GM18519 (cell line): Measurements from ENCODE around the gene ACTN1.

Experiments
- ATAC-seq: cut with Tn5 transposase; IDR thresholded peaks from one replicate; pipeline ENCODE4 v1.9.1; 2021; ENCODE audit warnings: mild to moderate bottlenecking, moderate library complexity; ENCODE audit not compliant: unreplicated experiment, low FRiP score

The ACTN1 gene

GRCh38 chr14:68970736-68971135 lies 8.4 kb downstream of the ACTN1 start:
- no peak for ATAC-seq

- ATAC-seq, result no peak
Measured at GRCh38 chr14:68970038-68970612, 9.0 kb downstream of the ACTN1 start.

DNA sequence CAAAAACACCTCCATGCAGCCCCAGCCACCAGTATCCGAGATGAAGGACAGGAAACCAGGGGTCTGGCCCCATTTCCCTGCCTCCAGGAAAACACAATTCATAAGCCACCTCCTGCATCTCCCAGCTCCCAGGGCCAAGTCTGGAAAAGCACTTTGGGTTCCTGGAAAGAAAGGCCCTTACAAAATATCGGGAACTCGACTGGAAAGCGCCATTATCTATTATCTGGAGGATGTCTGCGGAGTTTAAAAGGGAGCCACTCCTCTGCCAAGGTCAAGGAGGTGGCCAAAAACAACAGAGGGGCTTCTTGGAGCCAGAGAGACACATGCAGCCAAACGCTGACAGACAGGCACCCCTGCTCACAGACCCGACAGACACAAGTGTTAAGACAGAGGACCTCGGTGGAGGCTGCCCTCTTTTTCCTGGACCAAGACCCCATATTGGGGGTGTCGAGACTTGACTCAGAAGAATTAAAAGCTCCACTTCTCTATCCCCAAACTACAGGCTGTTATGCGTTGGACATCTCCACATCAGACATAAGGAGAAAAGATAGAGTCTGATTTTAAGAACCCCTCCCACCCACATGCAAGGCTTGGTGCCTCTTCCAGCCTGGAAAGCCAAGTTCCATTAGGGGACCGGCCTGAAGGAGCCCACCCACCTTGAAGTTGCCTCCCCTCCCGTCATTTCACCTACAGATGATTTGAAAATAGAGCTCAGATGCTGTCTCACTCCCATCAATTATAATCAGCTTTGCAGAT lies 9.6 kb downstream of the ACTN1 start:
- no peak for ATAC-seq

GRCh38 chr14:68968721-68969120 lies 10.4 kb downstream of the ACTN1 start:
- no peak for ATAC-seq

DNA sequence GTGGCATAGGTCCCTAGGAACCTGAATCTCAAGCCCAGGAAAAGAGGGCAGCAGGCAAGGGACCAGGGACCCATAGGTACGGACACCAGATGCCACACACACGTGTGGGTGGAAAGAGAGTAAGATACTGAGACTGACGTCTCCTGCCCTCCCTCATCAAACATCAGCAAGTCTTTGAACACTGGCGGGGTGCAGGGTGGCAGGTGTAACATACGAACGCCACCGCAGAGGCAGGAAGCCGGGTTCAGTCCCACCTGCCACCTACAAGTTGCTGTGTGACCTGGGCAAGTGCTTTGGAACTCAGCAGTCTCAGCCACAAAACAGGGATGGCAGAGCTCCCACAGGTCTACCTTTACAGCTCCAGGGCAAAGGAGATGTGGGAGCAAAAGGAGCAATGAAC lies 11.1 kb downstream of the ACTN1 start:
- ATAC-seq, result no peak

DNA sequence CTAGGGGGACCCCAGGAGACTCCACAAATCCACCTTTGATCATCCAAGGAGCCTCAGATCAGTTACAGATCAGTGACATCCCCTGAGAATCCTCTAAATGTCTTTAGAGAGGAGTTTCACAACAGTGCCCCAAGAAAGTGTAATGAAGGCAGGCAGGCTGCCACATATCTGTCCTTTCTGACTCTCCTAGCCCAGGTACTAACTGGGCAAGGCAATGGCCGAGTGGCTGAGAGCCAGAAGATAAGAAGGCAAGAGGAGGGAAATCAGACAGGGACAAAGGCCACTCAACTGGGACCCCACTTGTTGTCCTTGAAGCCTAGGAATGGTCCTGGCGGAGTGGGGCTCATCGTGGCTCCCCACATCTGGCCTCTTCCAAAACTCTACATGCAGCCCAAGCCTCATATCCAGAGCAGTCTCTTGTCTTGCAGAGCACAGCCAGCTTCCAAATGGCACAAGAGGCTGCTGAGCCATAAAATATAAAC lies 11.6 kb downstream of the ACTN1 start:
- ATAC-seq, result no peak

DNA sequence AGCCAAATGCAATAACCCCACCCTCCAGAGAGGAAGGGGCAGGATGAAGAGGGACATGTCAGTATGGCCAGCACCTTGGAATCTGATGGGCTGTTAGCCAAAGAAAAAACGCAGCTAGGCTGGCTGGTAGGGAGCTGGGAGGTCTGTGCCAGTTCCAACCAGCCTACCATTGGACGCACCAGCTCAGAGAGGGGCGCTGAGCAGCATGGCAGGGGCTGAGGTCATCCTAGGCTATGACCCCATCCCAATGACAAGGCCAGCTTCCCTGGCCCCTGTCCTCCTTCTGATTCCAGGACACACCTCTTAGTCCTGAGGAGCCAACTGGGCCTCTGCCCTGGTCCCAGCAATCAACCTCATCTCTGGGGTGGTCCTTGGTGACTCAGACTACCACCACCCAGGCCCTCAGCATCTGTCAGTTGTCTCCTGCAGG lies 12.2 kb downstream of the ACTN1 start:
- no peak for ATAC-seq

GRCh38 chr14:68965261-68965761 lies 13.8 kb downstream of the ACTN1 start:
- no peak for ATAC-seq

GRCh38 chr14:68964300-68965093 lies 14.6 kb downstream of the ACTN1 start:
- no peak for ATAC-seq

DNA sequence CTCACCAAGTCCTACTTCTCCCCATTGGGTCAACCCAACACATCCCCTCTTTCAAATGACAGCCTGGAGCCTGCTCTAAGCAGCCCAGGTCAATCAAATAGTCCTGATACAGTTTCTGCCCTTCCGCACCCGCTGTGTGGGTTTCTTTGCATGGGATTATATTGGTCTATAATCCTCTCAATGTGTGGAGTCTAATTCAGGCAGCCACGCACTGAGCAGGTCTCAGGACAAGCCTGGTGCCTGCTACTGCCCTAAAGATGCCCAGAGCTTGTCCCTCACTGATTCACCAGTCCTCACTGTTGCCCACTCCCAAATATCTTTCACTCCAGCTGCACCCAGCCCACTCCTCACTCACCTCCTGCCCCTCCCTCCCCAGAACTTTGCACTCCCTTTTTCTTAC lies 16.4 kb downstream of the ACTN1 start:
- no peak for ATAC-seq

DNA sequence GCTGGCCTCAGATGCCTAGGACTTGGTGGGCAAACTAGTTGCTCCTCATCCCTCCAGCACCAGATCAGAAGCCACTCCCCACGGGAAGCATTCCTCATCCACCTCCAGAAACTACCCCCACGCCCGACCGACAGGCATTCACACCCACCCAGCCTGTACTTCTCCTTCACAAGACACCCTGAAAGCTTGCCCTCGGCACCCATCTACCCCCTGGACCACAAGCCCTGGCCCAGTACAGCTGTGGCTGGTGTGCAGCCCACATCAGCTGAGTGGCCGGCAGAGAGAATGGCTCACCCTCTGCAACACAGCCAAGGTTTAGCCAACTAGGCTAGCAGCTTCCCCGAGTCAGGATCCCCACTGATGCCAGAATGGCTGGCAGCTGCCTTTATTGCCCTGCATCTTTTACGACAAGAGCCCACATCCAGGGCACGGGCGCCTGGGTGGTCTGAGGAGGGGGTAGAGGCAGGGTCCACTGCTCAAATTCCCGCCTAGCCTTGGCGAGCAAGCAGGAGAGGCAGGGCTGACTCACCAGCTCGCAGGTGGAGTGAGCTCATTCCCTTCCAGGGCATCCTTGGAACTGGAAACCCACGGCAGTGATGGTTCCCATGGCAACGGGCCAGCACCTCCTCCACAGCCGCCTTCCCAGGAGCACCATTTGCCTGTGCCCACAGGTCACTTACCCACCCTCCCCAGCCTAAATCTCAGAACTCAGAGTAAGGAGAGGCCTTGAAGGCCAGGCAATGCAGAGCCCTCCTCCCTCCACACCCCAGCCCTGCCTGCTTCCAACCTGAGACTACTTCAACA lies 17.1 kb downstream of the ACTN1 start:
- no peak for ATAC-seq

GRCh38 chr14:68961361-68961760 lies 17.7 kb downstream of the ACTN1 start:
- ATAC-seq, result no peak

DNA sequence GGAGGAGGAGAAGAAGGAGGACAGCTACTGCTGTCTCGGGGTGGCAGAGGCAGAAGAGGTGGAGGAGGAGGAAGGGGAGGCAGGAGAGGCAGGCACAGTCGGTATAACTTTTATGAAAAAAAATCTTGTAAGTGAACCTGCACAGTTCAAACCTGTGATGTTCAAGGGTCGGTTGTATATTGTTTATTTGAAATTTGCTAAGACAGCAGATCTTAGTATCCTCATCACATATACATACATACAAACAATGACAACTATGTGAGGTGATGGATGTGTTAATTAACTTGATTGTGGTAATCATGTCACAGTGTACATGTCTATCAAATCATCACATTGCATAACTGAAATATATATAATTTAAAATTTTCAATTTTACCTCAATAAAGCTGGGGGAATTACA lies 19.0 kb downstream of the ACTN1 start:
- ATAC-seq, result no peak

DNA sequence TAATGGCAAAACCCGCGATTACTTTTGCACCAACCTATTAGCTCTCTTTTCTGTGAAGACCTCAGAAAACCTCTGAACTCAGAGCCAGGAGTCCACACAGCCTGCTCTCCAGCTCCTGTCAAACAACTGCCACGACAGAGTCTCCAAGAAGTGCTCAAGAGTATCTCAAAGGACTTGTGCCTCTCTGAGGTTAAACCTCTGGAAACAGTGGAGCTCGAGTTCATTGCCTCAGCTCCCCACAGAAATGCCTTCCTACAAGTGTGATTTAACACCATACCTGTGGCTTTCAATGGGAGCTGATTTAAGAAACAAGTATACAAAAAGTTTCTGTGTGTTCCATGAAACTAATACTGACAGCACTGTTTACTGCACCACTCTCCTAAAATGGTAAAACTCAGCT lies 20.1 kb downstream of the ACTN1 start:
- no peak for ATAC-seq

DNA sequence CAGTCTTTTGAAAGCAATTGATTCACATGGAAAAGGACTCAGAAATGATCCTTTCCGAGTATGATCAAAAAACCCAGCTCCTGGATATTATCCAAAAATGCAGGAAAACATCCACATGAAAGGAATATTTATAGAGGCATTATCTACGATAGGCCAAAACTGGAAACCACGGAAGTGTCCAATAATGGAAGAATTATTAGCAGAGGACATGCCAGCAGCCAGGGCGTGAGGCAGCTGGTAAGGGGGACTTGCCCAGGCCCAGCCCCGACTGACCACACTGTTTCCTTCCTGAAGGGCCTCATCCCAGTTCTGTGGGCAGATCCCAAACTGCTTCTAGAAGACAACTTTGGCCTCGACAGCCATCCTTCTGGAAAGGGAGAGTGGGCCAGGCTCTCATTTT lies 20.5 kb downstream of the ACTN1 start:
- ATAC-seq, result no peak

- no peak for ATAC-seq
Measured at GRCh38 chr14:68957775-68958174, 21.3 kb downstream of the ACTN1 start.

DNA sequence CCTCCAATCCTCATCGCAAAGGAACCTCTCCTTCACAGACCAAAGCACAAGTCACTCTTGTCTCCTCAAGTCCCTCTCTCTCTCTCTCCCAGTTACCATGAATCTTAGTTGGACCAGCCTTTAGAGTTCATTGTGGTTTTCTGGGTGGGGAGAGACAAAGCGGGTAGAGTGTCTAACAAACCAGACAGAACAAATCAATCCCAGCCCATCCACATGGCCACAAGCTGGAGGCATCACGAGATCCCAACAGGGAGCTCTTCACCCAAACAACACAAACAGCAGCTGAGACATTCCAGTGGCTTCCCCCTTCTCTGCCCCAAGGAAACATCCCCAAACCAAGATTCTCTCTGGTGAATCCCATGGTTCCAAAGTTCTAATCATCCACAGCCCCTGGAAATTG lies 22.4 kb downstream of the ACTN1 start:
- no peak for ATAC-seq

- no peak for ATAC-seq
Measured at GRCh38 chr14:68955851-68956179, 23.3 kb downstream of the ACTN1 start.

DNA sequence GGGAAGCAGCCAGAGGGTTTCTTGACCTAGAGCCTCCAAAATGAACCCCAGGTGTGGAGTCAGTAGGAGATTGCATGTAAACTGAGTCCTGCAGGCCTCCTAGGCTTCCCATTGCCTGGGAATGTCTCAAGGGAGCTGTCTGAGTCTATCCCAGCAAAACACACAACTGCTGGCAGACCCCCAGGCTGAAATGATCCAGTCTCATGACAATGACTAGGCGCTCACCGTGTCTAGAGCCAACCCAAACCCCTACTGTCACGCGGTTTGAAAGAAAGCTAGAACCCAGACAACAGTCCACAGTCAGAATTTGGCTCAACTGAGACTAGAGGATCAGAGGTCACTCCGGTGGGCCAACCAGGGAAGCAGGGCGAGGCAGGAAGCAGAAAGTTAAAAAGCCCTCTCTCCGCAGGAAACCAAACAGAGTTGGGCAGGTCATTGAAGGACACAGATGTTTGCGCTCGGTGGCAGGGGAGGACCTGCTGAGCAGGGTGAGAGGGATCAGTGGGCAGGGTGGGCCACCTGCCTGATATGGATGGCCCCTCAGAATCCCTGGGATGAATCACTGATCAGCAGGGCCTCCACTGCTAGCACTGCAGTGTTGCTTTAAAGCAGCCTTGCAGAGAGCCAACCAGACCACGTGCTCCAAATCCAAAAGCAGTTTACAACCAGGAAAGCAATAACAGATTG lies 23.8 kb downstream of the ACTN1 start:
- no peak for ATAC-seq

GRCh38 chr14:68953196-68953555 lies 25.9 kb downstream of the ACTN1 start:
- ATAC-seq, result no peak
